ENCODE data around the gene PMVK. TPM values are rescaled to one million over a fixed set of nuclear protein-coding genes. Genes with fewer than 3 reads are reported as not detected.
A peak's percentile ranks its signal among the peaks of the same experiment; 100 is the strongest.

PMVK gene
- total RNA-seq, 1 donor from 2014 or later, result 15.6 TPM

DNA sequence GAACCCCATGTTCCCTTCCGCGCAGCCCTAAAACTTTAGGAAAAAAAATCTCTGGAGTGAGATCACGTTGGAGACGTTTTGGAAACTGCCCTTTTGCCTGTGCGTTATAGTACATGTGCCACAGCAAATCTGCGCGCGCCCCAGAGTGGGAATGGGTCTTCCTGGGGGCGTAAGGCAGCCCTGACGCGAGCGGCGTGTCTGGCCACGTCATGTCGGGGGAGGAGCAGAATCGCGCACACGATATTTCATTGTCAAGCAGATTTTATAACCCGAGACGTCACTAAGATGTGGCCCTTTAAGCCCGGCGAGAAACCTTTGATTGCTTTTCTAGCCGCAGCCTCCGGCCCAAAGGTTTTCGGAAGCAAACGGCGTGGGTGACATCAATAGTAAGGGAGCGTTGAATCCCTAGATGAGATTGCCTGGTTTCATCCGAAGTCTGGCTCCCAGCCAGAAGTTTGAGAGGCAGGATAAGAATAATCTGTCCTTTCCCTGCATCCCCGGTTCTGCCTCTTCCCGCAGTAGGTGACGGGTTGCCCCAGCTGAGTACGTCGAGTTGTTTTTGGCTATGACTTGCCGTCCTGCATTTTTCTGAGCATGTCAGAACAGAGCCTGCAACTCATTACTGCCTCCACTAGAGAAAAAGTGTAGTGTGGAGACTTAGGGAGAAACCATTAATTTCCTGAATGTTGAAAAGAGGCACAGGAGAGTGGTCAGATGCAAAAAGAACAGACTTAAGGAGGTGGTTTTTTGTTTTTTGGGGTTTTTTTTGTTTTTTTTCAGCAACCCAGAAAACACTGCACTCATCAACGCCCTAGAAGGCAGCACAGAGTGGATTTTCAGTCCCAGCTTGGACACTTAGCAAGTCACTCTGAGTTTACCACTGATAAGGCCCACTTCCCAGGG, 817 bp upstream of the PMVK start:
- TF ChIP-seq, protein P1, sequence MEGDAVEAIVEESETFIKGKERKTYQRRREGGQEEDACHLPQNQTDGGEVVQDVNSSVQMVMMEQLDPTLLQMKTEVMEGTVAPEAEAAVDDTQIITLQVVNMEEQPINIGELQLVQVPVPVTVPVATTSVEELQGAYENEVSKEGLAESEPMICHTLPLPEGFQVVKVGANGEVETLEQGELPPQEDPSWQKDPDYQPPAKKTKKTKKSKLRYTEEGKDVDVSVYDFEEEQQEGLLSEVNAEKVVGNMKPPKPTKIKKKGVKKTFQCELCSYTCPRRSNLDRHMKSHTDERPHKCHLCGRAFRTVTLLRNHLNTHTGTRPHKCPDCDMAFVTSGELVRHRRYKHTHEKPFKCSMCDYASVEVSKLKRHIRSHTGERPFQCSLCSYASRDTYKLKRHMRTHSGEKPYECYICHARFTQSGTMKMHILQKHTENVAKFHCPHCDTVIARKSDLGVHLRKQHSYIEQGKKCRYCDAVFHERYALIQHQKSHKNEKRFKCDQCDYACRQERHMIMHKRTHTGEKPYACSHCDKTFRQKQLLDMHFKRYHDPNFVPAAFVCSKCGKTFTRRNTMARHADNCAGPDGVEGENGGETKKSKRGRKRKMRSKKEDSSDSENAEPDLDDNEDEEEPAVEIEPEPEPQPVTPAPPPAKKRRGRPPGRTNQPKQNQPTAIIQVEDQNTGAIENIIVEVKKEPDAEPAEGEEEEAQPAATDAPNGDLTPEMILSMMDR (IDR thresholded peaks at IDR 0.05; ENCODE audit: insufficient read depth, low read depth, low read length), result peak; percentile 32
- TF ChIP-seq EZH2 (IDR thresholded peaks at IDR 0.05; ENCODE audit: insufficient read depth, low read length), result no peak
- H3K27ac ChIP-seq (ENCODE audit: low read depth, low read length), result peak overlapping the region; percentile 100
- peaks cover 26% of the 10 kb centered on the region for H3K4me1 Mint-ChIP-seq (ENCODE audit: low read depth, unreplicated experiment)

DNA sequence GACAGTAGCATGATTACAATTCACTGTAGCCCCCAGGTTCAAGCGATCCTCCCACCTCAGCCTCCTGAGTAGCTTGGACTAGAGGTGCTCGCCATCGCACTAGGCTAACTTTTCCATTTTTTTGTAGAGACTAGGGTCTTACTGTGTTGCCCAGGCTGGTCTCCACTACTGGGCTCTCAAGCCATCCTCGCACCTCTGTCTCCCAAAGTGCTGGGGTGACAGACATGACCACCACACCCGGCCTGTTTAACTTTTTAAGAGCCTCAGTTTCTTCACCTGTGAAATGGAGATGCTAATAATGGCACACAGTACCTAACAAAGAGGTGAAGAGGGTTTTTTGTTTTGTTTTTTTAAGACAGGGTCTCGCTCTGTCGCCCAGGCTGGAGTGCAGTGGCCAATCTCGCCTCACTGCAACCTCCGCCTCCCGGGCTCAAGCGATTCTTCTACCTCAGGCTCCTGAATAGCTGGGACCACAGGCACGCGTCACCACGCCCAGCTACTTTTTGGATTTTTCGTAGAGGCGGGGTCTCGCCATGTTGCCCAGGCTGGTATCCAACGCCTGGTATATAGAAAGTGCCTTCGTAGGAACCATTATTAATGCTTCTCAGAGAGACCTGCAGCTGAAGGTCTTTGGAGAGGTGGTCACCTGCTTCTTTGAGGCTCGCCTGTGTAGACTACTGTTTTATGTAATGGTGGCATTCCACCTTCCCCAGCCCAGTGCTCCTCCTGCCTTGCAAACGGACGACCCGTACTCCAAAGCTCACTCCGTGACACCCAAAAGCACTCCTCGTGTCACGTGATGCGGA, 567 bp downstream of the PMVK start:
- DNase-seq (ENCODE audit: low read depth) (no peak), FAIRE-seq (no peak)
- Mint-ChIP-seq H3K36me3 (ENCODE audit: low read depth, unreplicated experiment) (peaks cover 2% of the 10 kb centered on the region), H3K27ac (ENCODE audit: unreplicated experiment) (peak overlapping the region; percentile 99), H3K4me3 (ENCODE audit: unreplicated experiment) (peak overlapping the region; percentile 98), H3K27me3 (ENCODE audit: low read depth, unreplicated experiment) (no peaks in the 10 kb centered on the region), H3K4me1 (ENCODE audit: low read depth, unreplicated experiment) (peaks cover 17% of the 10 kb centered on the region), H3K9me3 (ENCODE audit: unreplicated experiment) (no peaks in the 10 kb centered on the region)
- H2AFZ ChIP-seq (ENCODE audit: low read depth, low read length), result peak overlapping the region; percentile 99
- no peaks in the 10 kb centered on the region for H3K36me3 ChIP-seq (ENCODE audit: insufficient read depth, low read length)
- H3K4me1 ChIP-seq (ENCODE audit: insufficient read depth, low read length), result peaks cover 23% of the 10 kb centered on the region
- peak overlapping the region; percentile 89 for H3K4me2 ChIP-seq (ENCODE audit: low read length)
- H3K4me3 ChIP-seq (ENCODE audit: insufficient read depth, low read depth, low read length), result peak overlapping the region; percentile 77
- H3K79me2 ChIP-seq (ENCODE audit: insufficient read depth, low read length), result peaks cover 4% of the 10 kb centered on the region
- peak overlapping the region; percentile 97 for H3K9ac ChIP-seq (ENCODE audit: low read length)
- peak overlapping the region; percentile 100 for H3K27ac ChIP-seq (ENCODE audit: low read depth, low read length)
- no peaks in the 10 kb centered on the region for H3K27me3 ChIP-seq (ENCODE audit: insufficient read depth, low read length)
- no peaks in the 10 kb centered on the region for H3K9me3 ChIP-seq (ENCODE audit: insufficient read depth, low read depth, low read length)
- no peaks in the 10 kb centered on the region for H4K20me1 ChIP-seq (ENCODE audit: insufficient read depth, low read length)
- TF ChIP-seq, protein P1 (IDR thresholded peaks at IDR 0.05; ENCODE audit: insufficient read depth, low read depth, low read length), result no peak
- no peak for TF ChIP-seq EZH2 (IDR thresholded peaks at IDR 0.05; ENCODE audit: insufficient read depth, low read length)

More for the DNA sequence above, 817 bp upstream of the PMVK start:
- no peak for FAIRE-seq
- no peaks in the 10 kb centered on the region for H3K9me3 Mint-ChIP-seq (ENCODE audit: unreplicated experiment)
- Histone ChIP-seq H3K9ac (ENCODE audit: low read length) (peak overlapping the region; percentile 97), H3K9me3 (ENCODE audit: insufficient read depth, low read depth, low read length) (no peaks in the 10 kb centered on the region), H3K4me1 (ENCODE audit: insufficient read depth, low read length) (peaks cover 18% of the 10 kb centered on the region), H4K20me1 (ENCODE audit: insufficient read depth, low read length) (no peaks in the 10 kb centered on the region), H3K36me3 (ENCODE audit: insufficient read depth, low read length) (no peaks in the 10 kb centered on the region), H3K4me2 (ENCODE audit: low read length) (peak overlapping the region; percentile 89), H2AFZ (ENCODE audit: low read depth, low read length) (peak overlapping the region; percentile 99), H3K27me3 (ENCODE audit: insufficient read depth, low read length) (no peaks in the 10 kb centered on the region), H3K4me3 (ENCODE audit: insufficient read depth, low read depth, low read length) (peak overlapping the region; percentile 77), H3K79me2 (ENCODE audit: insufficient read depth, low read length) (peaks cover 4% of the 10 kb centered on the region)
- H3K27me3 Mint-ChIP-seq (ENCODE audit: low read depth, unreplicated experiment), result no peaks in the 10 kb centered on the region
- peak overlapping the region; percentile 98 for H3K4me3 Mint-ChIP-seq (ENCODE audit: unreplicated experiment)
- peak overlapping the region; percentile 99 for H3K27ac Mint-ChIP-seq (ENCODE audit: unreplicated experiment)
- DNase-seq (ENCODE audit: low read depth), result peak; percentile 94
- H3K36me3 Mint-ChIP-seq (ENCODE audit: low read depth, unreplicated experiment), result peaks cover 2% of the 10 kb centered on the region

All from astrocyte (in vitro differentiated cells and primary cell).